SK-N-SH (cell line): ENCODE results near the gene TTC28. TPM values are rescaled to one million over a fixed set of nuclear protein-coding genes. Genes with fewer than 3 reads are reported as not detected.

Experiments used
- CTCF ChIA-PET: fragments of 300-600, 350-600 bp; formaldehyde crosslinking; extraction: SDS; loops from one replicate; lab custom pipeline; 2021; lab: Yijun Ruan, JAX
- POLR2A ChIA-PET: fragments of 350-600 bp; sonication (Branson Sonifier 250); formaldehyde crosslinking; extraction: SDS; loops from one replicate; lab custom pipeline; 2020; ENCODE audit warnings: antibody characterized with exemption, inconsistent platforms; lab: Yijun Ruan, JAX
- DNase-seq: peaks from one replicate; pipeline ENCODE4 v3.0.0; 2012
- H2AFZ ChIP-seq: fragments of 200-600 bp; sonication (generic); 2 replicates; pipeline ENCODE4 v1.8.1; 2016; ENCODE audit warnings: antibody characterized with exemption, mild to moderate bottlenecking, low read depth
- H3F3A ChIP-seq: fragments of 200-600 bp; sonication (generic); replicated peaks from 2 replicates; pipeline ENCODE3; 2016; ENCODE audit warnings: antibody characterized with exemption, mild to moderate bottlenecking; ENCODE audit not compliant: insufficient read depth
- H3K27ac ChIP-seq, 2 experiments: fragments of 200-500 bp in 1 of 2; fragments of 200-600 bp in 1 of 2; sonication (Bioruptor generic) in 1 of 2; sonication (generic), shearing (Covaris generic) in 1 of 2; 2 replicates each; pipeline versions ENCODE4 v1.5.1 to v1.6.1; 2014 to 2016; ENCODE audit warnings: low read depth in 2 of 2, inconsistent platforms in 1 of 2, low read length in 1 of 2, mild to moderate bottlenecking in 1 of 2, mixed read lengths in 1 of 2
- H3K27me3 ChIP-seq: fragments of 200-600 bp; sonication (generic), shearing (Covaris generic); 2 replicates; pipeline ENCODE4 v1.6.1; 2016; ENCODE audit warnings: mixed run types; ENCODE audit not compliant: insufficient read depth
- H3K36me3 ChIP-seq, 2 experiments: fragments of 200-500 bp in 1 of 2; fragments of 200-600 bp in 1 of 2; sonication (Bioruptor generic) in 1 of 2; sonication (generic) in 1 of 2; replicated peaks in 1 of 2; 2 replicates each; pipeline versions ENCODE3 to v1.5.1; 2014 to 2016; ENCODE audit warnings: low read length in 1 of 2, mild to moderate bottlenecking in 1 of 2; ENCODE audit not compliant: insufficient read depth in 2 of 2, control insufficient read depth in 1 of 2
- H3K4me1 ChIP-seq, 2 experiments: fragments of 200-500 bp in 1 of 2; fragments of 200-600 bp in 1 of 2; sonication (Bioruptor generic) in 1 of 2; sonication (generic), shearing (Covaris generic) in 1 of 2; 2 replicates each; pipeline versions ENCODE4 v1.5.1 to v1.6.1; 2014 to 2016; ENCODE audit warnings: low read depth in 1 of 2, low read length in 1 of 2, mixed run types in 1 of 2; ENCODE audit not compliant: insufficient read depth in 2 of 2, control insufficient read depth in 1 of 2
- H3K4me2 ChIP-seq: fragments of 200-600 bp; sonication (generic), shearing (Covaris generic); 2 replicates; pipeline ENCODE4 v1.6.1; 2017; ENCODE audit warnings: mixed run types
- H3K4me3 ChIP-seq, 2 experiments: fragments of 200-500 bp in 1 of 2; fragments of 200-600 bp in 1 of 2; sonication (Bioruptor generic) in 1 of 2; sonication (generic), shearing (Covaris generic) in 1 of 2; 2 replicates each; pipeline versions ENCODE4 v1.5.1 to v1.8.1; 2014 to 2016; ENCODE audit warnings: low read depth in 2 of 2, inconsistent platforms in 1 of 2, low read length in 1 of 2, mild to moderate bottlenecking in 1 of 2, mixed read lengths in 1 of 2, moderate library complexity in 1 of 2
- H3K79me2 ChIP-seq: fragments of 200-600 bp; sonication (generic); 2 replicates; pipeline ENCODE4 v1.8.1; 2017; ENCODE audit warnings: mild to moderate bottlenecking; ENCODE audit not compliant: insufficient read depth
- H3K9ac ChIP-seq: fragments of 200-600 bp; sonication (generic); 2 replicates; pipeline ENCODE4 v1.6.1; 2017; ENCODE audit warnings: mixed run types
- H3K9me2 ChIP-seq: fragments of 200-600 bp; sonication (generic); 2 replicates; pipeline ENCODE4 v1.6.1; 2017; ENCODE audit warnings: mixed run types
- H3K9me3 ChIP-seq: fragments of 200-600 bp; sonication (generic); 2 replicates; pipeline ENCODE4 v1.6.1; 2017; ENCODE audit warnings: mixed run types, mild to moderate bottlenecking, moderate library complexity
- H4K20me1 ChIP-seq: fragments of 200-600 bp; sonication (generic); 2 replicates; pipeline ENCODE4 v1.6.1; 2017; ENCODE audit warnings: mild to moderate bottlenecking, mixed run types; ENCODE audit not compliant: insufficient read depth
- ELF1 ChIP-seq: IDR thresholded peaks from 2 replicates; pipeline ENCODE4 v1.4.0; 2012
- EZH2phosphoT487 ChIP-seq: fragments of 200-600 bp; sonication (generic); IDR thresholded peaks from 2 replicates; pipeline ENCODE4 v1.6.1; 2017; ENCODE audit warnings: low read depth, mixed run types, mild to moderate bottlenecking, antibody characterized with exemption, moderate library complexity, borderline replicate concordance
- FOSL2 ChIP-seq: IDR thresholded peaks from 2 replicates; pipeline ENCODE4 v1.4.0; 2012; ENCODE audit warnings: low read depth, mild to moderate bottlenecking, moderate library complexity, borderline replicate concordance
- FOXJ3 ChIP-seq: sonication (generic); formaldehyde crosslinking; IDR thresholded peaks from 2 replicates; pipeline ENCODE4 v1.5.1; 2020; ENCODE audit warnings: mild to moderate bottlenecking, missing genetic modification reagents
- GATA2 ChIP-seq: sonication (generic); formaldehyde crosslinking; IDR thresholded peaks from 2 replicates; pipeline ENCODE4 v1.5.0; 2020; ENCODE audit warnings: mild to moderate bottlenecking, missing genetic modification reagents
- JUND ChIP-seq: IDR thresholded peaks from 2 replicates; pipeline ENCODE4 v1.4.0; 2012
- NFIC ChIP-seq: IDR thresholded peaks from 2 replicates; pipeline ENCODE4 v1.4.0; 2012; ENCODE audit warnings: borderline replicate concordance
- RAD21 ChIP-seq: IDR thresholded peaks from 2 replicates; pipeline ENCODE4 v1.6.1; 2012; ENCODE audit warnings: mild to moderate bottlenecking, low read length
- RCOR1 ChIP-seq: fragments of 150-350 bp; IDR thresholded peaks from 2 replicates; pipeline ENCODE4 v1.6.1; 2017; ENCODE audit warnings: antibody characterized with exemption, low read length
- TAF1 ChIP-seq: IDR thresholded peaks from 2 replicates; pipeline ENCODE4 v1.6.1; 2012; ENCODE audit warnings: low read depth, mild to moderate bottlenecking, low read length, moderate library complexity, borderline replicate concordance
- TCF12 ChIP-seq: IDR thresholded peaks from 2 replicates; pipeline ENCODE4 v1.4.0; 2012
- YY1 ChIP-seq: IDR thresholded peaks from 2 replicates; pipeline ENCODE4 v1.4.0; 2012; ENCODE audit warnings: low read depth, mild to moderate bottlenecking
- WGBS: methylation state at CpG from one replicate; pipeline ENCODE4 v1.1.6; 2017; ENCODE audit warnings: low lambda C conversion rate; 5-methylcytosine and 5-hydroxymethylcytosine counted together
- polyA plus RNA-seq, 3 experiments: library from polyadenylated mRNA; depleted of rRNA; stranded (reverse); fragments of >200 nt; gene quantifications; 2 replicates each; pipeline ENCODE4 v1.2.3, GENCODE V29; 2012
- TF ChIP-seq, protein P1 (sequence below): fragments of 200-600 bp; sonication (generic); IDR thresholded peaks from 2 replicates; pipeline ENCODE4 v1.6.1; 2017; ENCODE audit warnings: antibody characterized with exemption, mild to moderate bottlenecking, moderate library complexity
- TF ChIP-seq, protein P2 (sequence below): IDR thresholded peaks from 2 replicates; pipeline ENCODE4; 2012
- TF ChIP-seq, protein P3 (sequence below): IDR thresholded peaks from 2 replicates; pipeline ENCODE4 v1.4.0; 2012; ENCODE audit warnings: low read depth, borderline replicate concordance

TTC28 gene
- polyA plus RNA-seq, 1 of the 3 experiments (the other 2 are of a cell fraction), result 5.9 TPM

DNA sequence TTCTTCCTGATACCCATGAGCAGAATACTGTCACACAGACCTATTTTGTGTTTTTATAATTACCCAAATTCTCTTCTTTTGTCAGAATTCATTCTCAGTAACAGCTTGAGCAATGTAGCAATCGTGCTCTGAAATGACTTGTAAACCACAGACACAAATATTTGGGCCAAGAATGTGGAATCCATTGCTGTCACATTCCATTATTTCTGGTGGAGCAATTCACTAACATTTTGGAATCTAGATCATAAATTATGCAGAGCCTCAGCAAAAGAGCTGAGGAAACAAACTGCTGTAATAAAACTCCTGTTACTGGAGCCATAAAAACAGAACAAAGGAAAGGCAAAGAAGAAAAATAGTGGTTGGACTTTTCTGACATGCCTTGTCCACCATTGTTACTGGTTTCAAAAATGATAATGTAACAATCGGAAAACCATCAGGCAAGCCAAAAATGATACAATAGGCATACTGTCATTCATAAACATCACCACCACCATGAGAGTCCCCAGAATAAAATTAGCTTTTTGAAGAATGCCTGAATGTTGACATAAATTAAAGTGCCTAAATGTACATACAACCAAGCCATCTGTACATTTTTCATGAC lies 537.2 kb downstream of the TTC28 start (continued):
- TF ChIP-seq, protein P1, sequence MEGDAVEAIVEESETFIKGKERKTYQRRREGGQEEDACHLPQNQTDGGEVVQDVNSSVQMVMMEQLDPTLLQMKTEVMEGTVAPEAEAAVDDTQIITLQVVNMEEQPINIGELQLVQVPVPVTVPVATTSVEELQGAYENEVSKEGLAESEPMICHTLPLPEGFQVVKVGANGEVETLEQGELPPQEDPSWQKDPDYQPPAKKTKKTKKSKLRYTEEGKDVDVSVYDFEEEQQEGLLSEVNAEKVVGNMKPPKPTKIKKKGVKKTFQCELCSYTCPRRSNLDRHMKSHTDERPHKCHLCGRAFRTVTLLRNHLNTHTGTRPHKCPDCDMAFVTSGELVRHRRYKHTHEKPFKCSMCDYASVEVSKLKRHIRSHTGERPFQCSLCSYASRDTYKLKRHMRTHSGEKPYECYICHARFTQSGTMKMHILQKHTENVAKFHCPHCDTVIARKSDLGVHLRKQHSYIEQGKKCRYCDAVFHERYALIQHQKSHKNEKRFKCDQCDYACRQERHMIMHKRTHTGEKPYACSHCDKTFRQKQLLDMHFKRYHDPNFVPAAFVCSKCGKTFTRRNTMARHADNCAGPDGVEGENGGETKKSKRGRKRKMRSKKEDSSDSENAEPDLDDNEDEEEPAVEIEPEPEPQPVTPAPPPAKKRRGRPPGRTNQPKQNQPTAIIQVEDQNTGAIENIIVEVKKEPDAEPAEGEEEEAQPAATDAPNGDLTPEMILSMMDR, result no peak
- peak; percentile 25; the same call in 1 of the 2 replicates for TF ChIP-seq YY1
- peak; percentile 36; the same call in 1 of the 2 replicates for TF ChIP-seq ELF1
- TF ChIP-seq RCOR1, result no peak
- TF ChIP-seq EZH2phosphoT487, result no peak
- no peak for TF ChIP-seq GATA2 (CRISPR knock-in tag)
- TF ChIP-seq TAF1, result peak; percentile 54; the same call in 1 of the 2 replicates
- TF ChIP-seq RAD21, result no peak
- peak; percentile 93 for TF ChIP-seq TCF12
- TF ChIP-seq, protein P2, sequence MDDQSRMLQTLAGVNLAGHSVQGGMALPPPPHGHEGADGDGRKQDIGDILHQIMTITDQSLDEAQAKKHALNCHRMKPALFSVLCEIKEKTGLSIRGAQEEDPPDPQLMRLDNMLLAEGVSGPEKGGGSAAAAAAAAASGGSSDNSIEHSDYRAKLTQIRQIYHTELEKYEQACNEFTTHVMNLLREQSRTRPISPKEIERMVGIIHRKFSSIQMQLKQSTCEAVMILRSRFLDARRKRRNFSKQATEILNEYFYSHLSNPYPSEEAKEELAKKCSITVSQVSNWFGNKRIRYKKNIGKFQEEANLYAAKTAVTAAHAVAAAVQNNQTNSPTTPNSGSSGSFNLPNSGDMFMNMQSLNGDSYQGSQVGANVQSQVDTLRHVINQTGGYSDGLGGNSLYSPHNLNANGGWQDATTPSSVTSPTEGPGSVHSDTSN, result peak; percentile 98
- TF ChIP-seq NFIC, result peak; percentile 90
- TF ChIP-seq FOXJ3 (CRISPR knock-in tag), result no peak
- TF ChIP-seq, protein P3, sequence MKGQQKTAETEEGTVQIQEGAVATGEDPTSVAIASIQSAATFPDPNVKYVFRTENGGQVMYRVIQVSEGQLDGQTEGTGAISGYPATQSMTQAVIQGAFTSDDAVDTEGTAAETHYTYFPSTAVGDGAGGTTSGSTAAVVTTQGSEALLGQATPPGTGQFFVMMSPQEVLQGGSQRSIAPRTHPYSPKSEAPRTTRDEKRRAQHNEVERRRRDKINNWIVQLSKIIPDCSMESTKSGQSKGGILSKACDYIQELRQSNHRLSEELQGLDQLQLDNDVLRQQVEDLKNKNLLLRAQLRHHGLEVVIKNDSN, result no peak

DNA sequence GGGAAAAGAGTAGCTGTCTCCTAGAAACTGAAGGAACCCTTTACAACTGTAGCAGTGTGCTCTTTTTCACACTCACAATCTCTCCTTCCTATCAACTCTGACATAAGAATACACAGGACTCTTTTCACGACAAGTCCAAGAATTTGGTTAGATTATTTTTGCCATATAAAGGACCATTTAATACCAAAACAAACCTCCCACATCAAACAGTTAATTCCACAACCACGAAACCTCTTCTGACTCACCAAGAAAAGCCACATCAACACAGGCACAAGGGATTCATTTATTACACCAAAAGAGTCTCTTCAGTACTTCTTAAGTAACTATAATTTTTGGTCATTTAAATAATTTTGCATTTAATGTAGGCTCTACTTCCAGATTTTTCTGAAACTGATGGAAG lies 538.0 kb downstream of the TTC28 start:
- peaks cover 24% of the 10 kb centered on the region for H3F3A ChIP-seq
- H3K79me2 ChIP-seq, result no peaks in the 10 kb centered on the region
- H4K20me1 ChIP-seq, result no peaks in the 10 kb centered on the region
- no peak overlapping the region; a peak in 1 of 4 replicates for H3K4me3 ChIP-seq
- no peaks in the 10 kb centered on the region for H3K27me3 ChIP-seq
- no peak for DNase-seq
- no peak overlapping the region for H2AFZ ChIP-seq
- peak overlapping the region; percentile 15; the same call in 1 of the 2 replicates for H3K9ac ChIP-seq
- no peaks in the 10 kb centered on the region for H3K9me2 ChIP-seq
- H3K27ac ChIP-seq, result peak overlapping the region; percentile 80 to 85; a peak in 3 of 4 replicates
- TF ChIP-seq JUND (peak; percentile 38), FOSL2 (peak; percentile 56; the same call in 1 of the 2 replicates), TCF12 (peak; percentile 63), YY1 (no peak), NFIC (no peak)
- TF ChIP-seq, protein P2, result peak; percentile 64; the same call in 1 of the 2 replicates
- TF ChIP-seq, protein P1, result no peak
- H3K36me3 ChIP-seq, result no peaks in the 10 kb centered on the region
- H3K9me3 ChIP-seq, result no peaks in the 10 kb centered on the region
- ChIA-PET POLR2A (no interaction called here), CTCF (interaction anchor here (1.0 kb wide), 1 partner anchor 29 kb away, joined by 4 read pairs; no protein-coding TSS in a partner anchor)
- 13% methylated on average over 2 of the region's 2 CpGs for WGBS
- H3K4me2 ChIP-seq, result peak overlapping the region; percentile 33
- H3K4me1 ChIP-seq, result peaks cover 13 to 37% of the 10 kb centered on the region in 2 experiments; a peak in 3 of 4 replicates
